Measurements from ENCODE around the gene LYAR.

DNA sequence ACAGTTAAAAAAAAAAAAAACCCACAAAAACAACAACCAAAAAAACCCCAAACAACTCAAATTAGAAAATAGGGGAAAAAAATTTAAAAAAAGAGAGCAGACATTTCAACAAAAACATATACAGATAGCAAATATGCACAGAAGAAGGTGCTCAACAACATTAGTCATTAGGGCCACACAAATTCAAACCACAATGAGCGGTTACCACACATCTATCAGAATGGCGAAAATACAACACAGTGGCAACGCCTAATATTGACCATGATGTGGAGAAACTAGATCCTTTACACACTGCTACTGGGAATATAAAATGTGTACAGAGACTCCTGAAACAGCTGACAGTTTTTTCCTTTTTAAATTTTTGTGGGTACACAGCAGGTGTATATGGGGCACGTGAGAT, 19.4 kb downstream of the LYAR start:
- no peak for TF ChIP-seq POLR2A (IDR thresholded peaks at IDR 0.05)
- TF ChIP-seq POLR2AphosphoS5 (IDR thresholded peaks at IDR 0.05), result no peak
- TF ChIP-seq, protein P1, sequence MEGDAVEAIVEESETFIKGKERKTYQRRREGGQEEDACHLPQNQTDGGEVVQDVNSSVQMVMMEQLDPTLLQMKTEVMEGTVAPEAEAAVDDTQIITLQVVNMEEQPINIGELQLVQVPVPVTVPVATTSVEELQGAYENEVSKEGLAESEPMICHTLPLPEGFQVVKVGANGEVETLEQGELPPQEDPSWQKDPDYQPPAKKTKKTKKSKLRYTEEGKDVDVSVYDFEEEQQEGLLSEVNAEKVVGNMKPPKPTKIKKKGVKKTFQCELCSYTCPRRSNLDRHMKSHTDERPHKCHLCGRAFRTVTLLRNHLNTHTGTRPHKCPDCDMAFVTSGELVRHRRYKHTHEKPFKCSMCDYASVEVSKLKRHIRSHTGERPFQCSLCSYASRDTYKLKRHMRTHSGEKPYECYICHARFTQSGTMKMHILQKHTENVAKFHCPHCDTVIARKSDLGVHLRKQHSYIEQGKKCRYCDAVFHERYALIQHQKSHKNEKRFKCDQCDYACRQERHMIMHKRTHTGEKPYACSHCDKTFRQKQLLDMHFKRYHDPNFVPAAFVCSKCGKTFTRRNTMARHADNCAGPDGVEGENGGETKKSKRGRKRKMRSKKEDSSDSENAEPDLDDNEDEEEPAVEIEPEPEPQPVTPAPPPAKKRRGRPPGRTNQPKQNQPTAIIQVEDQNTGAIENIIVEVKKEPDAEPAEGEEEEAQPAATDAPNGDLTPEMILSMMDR (IDR thresholded peaks at IDR 0.05), result no peak
- TF ChIP-seq EP300 (IDR thresholded peaks at IDR 0.05), result no peak
